ENCODE data around the gene ZNF579. TPM values are rescaled to one million over a fixed set of nuclear protein-coding genes. Genes with fewer than 3 reads are reported as not detected.

ZNF579 gene
- total and polyA plus RNA-seq, 2 of the 13 experiments (the other 11 are each of a cell fraction or from before 2014, with no cell fraction given), result 2.1 to 2.9 TPM

DNA sequence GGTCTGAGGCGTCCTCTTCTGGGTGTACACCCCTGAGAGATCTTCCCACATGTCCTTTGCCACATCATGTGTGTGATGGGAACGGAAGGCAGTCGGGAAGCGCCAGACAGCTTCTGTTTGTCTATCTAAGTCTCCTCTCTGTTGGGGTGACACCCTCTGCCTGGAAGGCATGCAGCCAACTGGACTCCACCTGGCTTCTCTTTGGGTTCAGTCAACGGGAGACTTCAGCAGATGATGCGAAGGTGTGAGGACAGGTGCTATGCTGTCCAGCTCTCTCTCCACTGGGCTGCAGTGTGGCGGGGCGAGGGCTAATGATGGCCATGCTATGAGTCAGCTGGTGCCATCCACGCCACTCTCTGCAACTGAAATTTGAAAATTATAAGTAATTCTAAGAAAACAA is 21.0 kb downstream of the ZNF579 start:
- Histone ChIP-seq H3K4me2 (ENCODE audit: low read depth, low read length) (no peak overlapping the region), H3K79me2 (ENCODE audit: insufficient read depth, low read length) (no peaks in the 10 kb centered on the region)

More for the DNA sequence above, 21.0 kb downstream of the ZNF579 start:
- ChIA-PET POLR2A (no interaction called here), CTCF (ENCODE audit: low intra/inter-chr PET ratio, low total read pairs) (no interaction called here)
- WGBS (ENCODE audit: low lambda C conversion rate), result 63% methylated on average over 9 of the region's 9 CpGs
- TF ChIP-seq FOXA1 (IDR thresholded peaks at IDR 0.05) (no peak), FOXA1 (CRISPR knock-in tag; IDR thresholded peaks at IDR 0.05) (no peak), ZC3H13 (CRISPR knock-in tag; IDR thresholded peaks at IDR 0.05) (no peak), RFX1 (IDR thresholded peaks at IDR 0.05) (no peak)
- TF ChIP-seq, protein P1, sequence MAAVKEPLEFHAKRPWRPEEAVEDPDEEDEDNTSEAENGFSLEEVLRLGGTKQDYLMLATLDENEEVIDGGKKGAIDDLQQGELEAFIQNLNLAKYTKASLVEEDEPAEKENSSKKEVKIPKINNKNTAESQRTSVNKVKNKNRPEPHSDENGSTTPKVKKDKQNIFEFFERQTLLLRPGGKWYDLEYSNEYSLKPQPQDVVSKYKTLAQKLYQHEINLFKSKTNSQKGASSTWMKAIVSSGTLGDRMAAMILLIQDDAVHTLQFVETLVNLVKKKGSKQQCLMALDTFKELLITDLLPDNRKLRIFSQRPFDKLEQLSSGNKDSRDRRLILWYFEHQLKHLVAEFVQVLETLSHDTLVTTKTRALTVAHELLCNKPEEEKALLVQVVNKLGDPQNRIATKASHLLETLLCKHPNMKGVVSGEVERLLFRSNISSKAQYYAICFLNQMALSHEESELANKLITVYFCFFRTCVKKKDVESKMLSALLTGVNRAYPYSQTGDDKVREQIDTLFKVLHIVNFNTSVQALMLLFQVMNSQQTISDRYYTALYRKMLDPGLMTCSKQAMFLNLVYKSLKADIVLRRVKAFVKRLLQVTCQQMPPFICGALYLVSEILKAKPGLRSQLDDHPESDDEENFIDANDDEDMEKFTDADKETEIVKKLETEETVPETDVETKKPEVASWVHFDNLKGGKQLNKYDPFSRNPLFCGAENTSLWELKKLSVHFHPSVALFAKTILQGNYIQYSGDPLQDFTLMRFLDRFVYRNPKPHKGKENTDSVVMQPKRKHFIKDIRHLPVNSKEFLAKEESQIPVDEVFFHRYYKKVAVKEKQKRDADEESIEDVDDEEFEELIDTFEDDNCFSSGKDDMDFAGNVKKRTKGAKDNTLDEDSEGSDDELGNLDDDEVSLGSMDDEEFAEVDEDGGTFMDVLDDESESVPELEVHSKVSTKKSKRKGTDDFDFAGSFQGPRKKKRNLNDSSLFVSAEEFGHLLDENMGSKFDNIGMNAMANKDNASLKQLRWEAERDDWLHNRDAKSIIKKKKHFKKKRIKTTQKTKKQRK (IDR thresholded peaks at IDR 0.05; ENCODE audit: low read length), result no peak
- no peak overlapping the region for H3K27ac ChIP-seq (ENCODE audit: extremely low read length, insufficient read depth, low read length)
- no peak overlapping the region for H3K4me3 ChIP-seq (replicated peaks in 1 of 3; ENCODE audit: insufficient read depth in 1 of 3, low read depth in 2 of 3, low read length in 3 of 3)
- ATAC-seq (no peak), DNase-seq (ENCODE audit: low spot score) (no peak), FAIRE-seq (no peak)
- no peaks in the 10 kb centered on the region for H4K20me1 ChIP-seq (ENCODE audit: insufficient read depth, low read length)
- peaks cover 0 to 5% of the 10 kb centered on the region in 2 experiments; a peak in 2 of 5 replicates for H3K27me3 ChIP-seq (ENCODE audit: control insufficient read depth in 1 of 2, insufficient read depth in 2 of 2, low read length in 2 of 2)
- no TSS peak for BruUV-seq (replicated peaks)
- intact Hi-C loops (cut with micrococcal nuclease; ENCODE audit: unreplicated experiment) (loop anchor here (10.0 kb wide), 1 partner anchor 45 kb away; the partner anchor contains the start of genes ZNF524 and ZNF865), in situ Hi-C loops (cut with HindIII; ENCODE audit: extremely low pct_ligation_motif_present, low pct_unique_long_range_greater_than_20kb) (no loop called here)
- peaks cover 45% of the 10 kb centered on the region for H3K4me1 ChIP-seq (ENCODE audit: insufficient read depth, low read length)
- no peak overlapping the region for H2AFZ ChIP-seq (ENCODE audit: low read length)
- H3K9me3 ChIP-seq (ENCODE audit: low read length), result no peaks in the 10 kb centered on the region
- no peaks in the 10 kb centered on the region for H3K36me3 ChIP-seq (replicated peaks in 1 of 2; ENCODE audit: control insufficient read depth in 1 of 2, insufficient read depth in 2 of 2, low read length in 2 of 2)
- H3K9ac ChIP-seq (ENCODE audit: insufficient read depth, low read depth, low read length), result no peak overlapping the region
